Eye (tissue), 1 donor: Measurements from ENCODE around the gene HRH1.
A peak's percentile ranks its signal among the peaks of the same experiment; 100 is the strongest.
"Not testable (repeated sequence)": the region's sequence is repeated elsewhere in the genome, so short reads cannot be mapped to it uniquely, and the experiment has no call there.

Experiments
- DNase-seq: peaks from one replicate; pipeline ENCODE4 v3.0.0-alpha.2; 2015

The HRH1 gene

GRCh38 chr3:11143476-11143875, 10.8 kb upstream of the HRH1 start:
- DNase-seq = no peak

- DNase-seq = no peak
These were observed 9.3 kb upstream of the HRH1 start for GRCh38 chr3:11144996-11145395.

GRCh38 chr3:11145888-11146287, 8.4 kb upstream of the HRH1 start:
- no peak for DNase-seq

GRCh38 chr3:11146773-11147660, 7.3 kb upstream of the HRH1 start:
- DNase-seq = no peak

- DNase-seq = no peak
These were observed 4.0 kb upstream of the HRH1 start for GRCh38 chr3:11150256-11150655.

GRCh38 chr3:11152301-11152700, 2.0 kb upstream of the HRH1 start:
- no peak for DNase-seq

- DNase-seq = no peak
These were observed 646 bp downstream of the HRH1 start for GRCh38 chr3:11154953-11155325.

GRCh38 chr3:11155341-11156025, 1.2 kb downstream of the HRH1 start:
- peak; percentile 84 for DNase-seq

GRCh38 chr3:11156026-11156410, 1.7 kb downstream of the HRH1 start:
- no peak for DNase-seq

GRCh38 chr3:11157421-11157820, 3.1 kb downstream of the HRH1 start:
- no peak for DNase-seq

GRCh38 chr3:11159421-11159904, 5.2 kb downstream of the HRH1 start:
- DNase-seq = peak; percentile 27

- DNase-seq = no peak
These were observed 7.4 kb downstream of the HRH1 start for GRCh38 chr3:11161666-11162065.

- DNase-seq = no peak
These were observed 8.4 kb downstream of the HRH1 start for GRCh38 chr3:11162401-11163345.

GRCh38 chr3:11164607-11165006, 10.3 kb downstream of the HRH1 start:
- DNase-seq = peak; percentile 12

- no peak for DNase-seq
These were observed 11.2 kb downstream of the HRH1 start for GRCh38 chr3:11165476-11165875.

- DNase-seq = not testable (repeated sequence)
These were observed 12.6 kb downstream of the HRH1 start for GRCh38 chr3:11166807-11167400.

GRCh38 chr3:11167590-11167989, 13.3 kb downstream of the HRH1 start:
- DNase-seq = no peak

GRCh38 chr3:11168406-11168805, 14.1 kb downstream of the HRH1 start:
- no peak for DNase-seq

GRCh38 chr3:11168881-11169805, 14.8 kb downstream of the HRH1 start:
- DNase-seq = no peak

- no peak for DNase-seq
These were observed 15.9 kb downstream of the HRH1 start for GRCh38 chr3:11170052-11170770.
